ENCODE measurements around the gene REG3G.
"Not testable (repeated sequence)": the region's sequence is repeated elsewhere in the genome, so short reads cannot be mapped to it uniquely, and the experiment has no call there.

DNA sequence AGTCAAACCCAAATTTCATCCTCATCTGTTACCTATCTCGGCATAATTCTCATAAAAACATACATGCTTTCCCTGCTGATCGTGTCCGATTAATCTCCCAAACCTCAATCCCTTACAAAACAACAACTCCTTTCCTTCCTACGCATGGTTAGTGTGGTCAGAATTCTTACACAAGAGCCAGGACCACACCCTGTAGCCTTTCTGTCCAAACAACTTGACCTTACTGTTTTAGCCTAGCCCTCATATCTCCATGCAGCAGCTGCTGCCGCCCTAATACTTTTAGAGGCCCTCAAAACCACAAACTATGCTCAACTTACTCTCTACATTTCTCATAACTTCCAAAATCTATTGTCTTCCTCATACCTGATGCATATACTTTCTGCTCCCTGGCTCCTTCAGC, 29.3 kb downstream of the REG3G start:
- not testable (repeated sequence) for TF ChIP-seq EP300 (conservative IDR thresholded peaks at IDR 0.05; ENCODE audit: poor library complexity, severe bottlenecking); CTCF (IDR thresholded peaks at IDR 0.05; ENCODE audit: poor library complexity, severe bottlenecking); EZH2 (IDR thresholded peaks at IDR 0.05; ENCODE audit: borderline replicate concordance, insufficient read depth, low read length, poor library complexity, severe bottlenecking); RAD21 (conservative IDR thresholded peaks at IDR 0.05); POLR2AphosphoS5 (IDR thresholded peaks at IDR 0.05); SMC3 (conservative IDR thresholded peaks at IDR 0.05; ENCODE audit: poor library complexity); TAF1 (IDR thresholded peaks at IDR 0.05; ENCODE audit: low read depth); MXI1 (conservative IDR thresholded peaks at IDR 0.05; ENCODE audit: poor library complexity, severe bottlenecking)
- TF ChIP-seq, protein P1, sequence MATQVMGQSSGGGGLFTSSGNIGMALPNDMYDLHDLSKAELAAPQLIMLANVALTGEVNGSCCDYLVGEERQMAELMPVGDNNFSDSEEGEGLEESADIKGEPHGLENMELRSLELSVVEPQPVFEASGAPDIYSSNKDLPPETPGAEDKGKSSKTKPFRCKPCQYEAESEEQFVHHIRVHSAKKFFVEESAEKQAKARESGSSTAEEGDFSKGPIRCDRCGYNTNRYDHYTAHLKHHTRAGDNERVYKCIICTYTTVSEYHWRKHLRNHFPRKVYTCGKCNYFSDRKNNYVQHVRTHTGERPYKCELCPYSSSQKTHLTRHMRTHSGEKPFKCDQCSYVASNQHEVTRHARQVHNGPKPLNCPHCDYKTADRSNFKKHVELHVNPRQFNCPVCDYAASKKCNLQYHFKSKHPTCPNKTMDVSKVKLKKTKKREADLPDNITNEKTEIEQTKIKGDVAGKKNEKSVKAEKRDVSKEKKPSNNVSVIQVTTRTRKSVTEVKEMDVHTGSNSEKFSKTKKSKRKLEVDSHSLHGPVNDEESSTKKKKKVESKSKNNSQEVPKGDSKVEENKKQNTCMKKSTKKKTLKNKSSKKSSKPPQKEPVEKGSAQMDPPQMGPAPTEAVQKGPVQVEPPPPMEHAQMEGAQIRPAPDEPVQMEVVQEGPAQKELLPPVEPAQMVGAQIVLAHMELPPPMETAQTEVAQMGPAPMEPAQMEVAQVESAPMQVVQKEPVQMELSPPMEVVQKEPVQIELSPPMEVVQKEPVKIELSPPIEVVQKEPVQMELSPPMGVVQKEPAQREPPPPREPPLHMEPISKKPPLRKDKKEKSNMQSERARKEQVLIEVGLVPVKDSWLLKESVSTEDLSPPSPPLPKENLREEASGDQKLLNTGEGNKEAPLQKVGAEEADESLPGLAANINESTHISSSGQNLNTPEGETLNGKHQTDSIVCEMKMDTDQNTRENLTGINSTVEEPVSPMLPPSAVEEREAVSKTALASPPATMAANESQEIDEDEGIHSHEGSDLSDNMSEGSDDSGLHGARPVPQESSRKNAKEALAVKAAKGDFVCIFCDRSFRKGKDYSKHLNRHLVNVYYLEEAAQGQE (IDR thresholded peaks at IDR 0.05; ENCODE audit: borderline replicate concordance), result not testable (repeated sequence)
